HG02938 (cell line): Measurements from ENCODE around the gene STC2.

Source experiments
- ATAC-seq: cut with Tn5 transposase; IDR thresholded peaks from one replicate; pipeline ENCODE4 v1.9.1; 2021; ENCODE audit warnings: mild to moderate bottlenecking, moderate library complexity; ENCODE audit not compliant: unreplicated experiment

The STC2 gene

GRCh38 chr5:173268750-173269432 is 59.3 kb downstream of the STC2 start:
- no peak for ATAC-seq

GRCh38 chr5:173265433-173265832 is 62.8 kb downstream of the STC2 start:
- ATAC-seq, result no peak
